HG02943 (cell line): ENCODE results near the gene IGDCC3.

Experiments
- ATAC-seq: cut with Tn5 transposase; IDR thresholded peaks from one replicate; pipeline ENCODE4 v1.9.1; 2021; ENCODE audit warnings: mild to moderate bottlenecking, low read depth, moderate library complexity; ENCODE audit not compliant: unreplicated experiment

Gene IGDCC3

GRCh38 chr15:65330934-65331645 is 46.7 kb downstream of the IGDCC3 start:
- no peak for ATAC-seq

GRCh38 chr15:65329984-65330735 is 47.6 kb downstream of the IGDCC3 start:
- ATAC-seq = no peak

GRCh38 chr15:65329288-65329983 is 48.4 kb downstream of the IGDCC3 start:
- no peak for ATAC-seq

- ATAC-seq = no peak
These were observed 49.1 kb downstream of the IGDCC3 start for GRCh38 chr15:65328506-65329287.

- no peak for ATAC-seq
These were observed 50.0 kb downstream of the IGDCC3 start for GRCh38 chr15:65327651-65328393.

- ATAC-seq = no peak
These were observed 51.0 kb downstream of the IGDCC3 start for GRCh38 chr15:65326818-65327217.

- ATAC-seq = no peak
These were observed 51.7 kb downstream of the IGDCC3 start for GRCh38 chr15:65326117-65326526.

GRCh38 chr15:65323071-65323511 is 54.7 kb downstream of the IGDCC3 start:
- no peak for ATAC-seq

GRCh38 chr15:65318870-65319356 is 58.9 kb downstream of the IGDCC3 start:
- no peak for ATAC-seq

GRCh38 chr15:65312400-65312916 is 65.3 kb downstream of the IGDCC3 start:
- no peak for ATAC-seq

GRCh38 chr15:65311760-65312159 is 66.0 kb downstream of the IGDCC3 start:
- ATAC-seq = no peak

- ATAC-seq = no peak
These were observed 67.2 kb downstream of the IGDCC3 start for GRCh38 chr15:65310431-65311137.

- no peak for ATAC-seq
These were observed 67.9 kb downstream of the IGDCC3 start for GRCh38 chr15:65309882-65310418.

GRCh38 chr15:65307978-65308377 is 69.8 kb downstream of the IGDCC3 start:
- ATAC-seq = no peak

- no peak for ATAC-seq
These were observed 71.3 kb downstream of the IGDCC3 start for GRCh38 chr15:65306551-65306950.

GRCh38 chr15:65305776-65306175 is 72.0 kb downstream of the IGDCC3 start:
- ATAC-seq = no peak

- no peak for ATAC-seq
These were observed 72.5 kb downstream of the IGDCC3 start for GRCh38 chr15:65305150-65305758.
